ENCODE results near the gene NPB. TPM values are rescaled to one million over a fixed set of nuclear protein-coding genes. Genes with fewer than 3 reads are reported as not detected.

Gene NPB
- total RNA-seq, 6 experiments from 2014 or later, result 0.12 to 1.5 (median 0.87) TPM; not detected in 2

DNA sequence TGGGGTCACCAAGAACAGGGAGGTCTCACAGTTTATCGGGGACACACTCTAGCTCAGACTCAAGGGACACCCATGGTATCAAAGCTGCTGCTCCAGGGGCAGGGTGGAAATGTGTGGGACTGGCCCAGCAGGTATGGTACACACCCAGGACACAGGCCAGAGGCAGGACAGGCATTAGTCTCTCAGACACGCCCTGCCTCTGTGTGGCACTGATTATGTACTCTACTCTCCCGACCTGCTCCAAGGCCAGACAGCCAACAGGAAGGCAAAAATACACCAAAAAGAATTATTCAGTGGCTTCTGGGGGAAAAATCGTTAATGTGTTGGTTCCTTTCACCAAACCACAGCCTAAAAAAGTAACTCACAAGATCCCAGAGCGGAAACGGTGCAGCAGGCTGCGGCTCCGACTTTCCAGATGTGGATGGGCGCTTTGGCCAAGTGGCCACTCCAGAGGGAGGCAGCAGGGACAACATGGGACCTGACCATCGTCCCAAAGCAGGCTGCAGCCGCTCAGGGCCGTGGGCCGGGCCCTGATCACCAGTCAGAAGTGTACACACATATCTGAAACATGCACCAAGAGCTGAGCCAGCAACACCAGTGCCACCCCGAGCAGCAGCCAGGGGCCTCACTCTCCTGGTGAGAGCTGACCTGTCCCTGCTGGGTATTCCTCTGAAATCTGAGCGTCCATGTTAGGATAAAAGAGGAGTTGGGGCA lies 17.0 kb downstream of the NPB start:
- ATAC-seq (peak in 1 of 4 donors; percentile 7), DNase-seq (no peak)
- Histone ChIP-seq H3K36me3 (peaks cover 0 to 24% (median 12%) of the 10 kb centered on the region in 4 donors), H3K4me1 (peaks cover 0 to 57% (median 24%) of the 10 kb centered on the region in 4 donors), H3K27ac (no peak overlapping the region), H3K27me3 (no peaks in the 10 kb centered on the region), H3K9me3 (no peaks in the 10 kb centered on the region), H3K4me3 (no peak overlapping the region)
- WGBS (ENCODE audit: insufficient coverage, low coverage, low lambda C conversion rate, missing lambda C conversion rate), result 77% methylated on average over 8 of the region's 15 CpGs
- intact Hi-C loops (cut with DNase I), result no loop called here
- no peak for TF ChIP-seq POLR2A (IDR thresholded peaks at IDR 0.05)
- TF ChIP-seq, protein P1, sequence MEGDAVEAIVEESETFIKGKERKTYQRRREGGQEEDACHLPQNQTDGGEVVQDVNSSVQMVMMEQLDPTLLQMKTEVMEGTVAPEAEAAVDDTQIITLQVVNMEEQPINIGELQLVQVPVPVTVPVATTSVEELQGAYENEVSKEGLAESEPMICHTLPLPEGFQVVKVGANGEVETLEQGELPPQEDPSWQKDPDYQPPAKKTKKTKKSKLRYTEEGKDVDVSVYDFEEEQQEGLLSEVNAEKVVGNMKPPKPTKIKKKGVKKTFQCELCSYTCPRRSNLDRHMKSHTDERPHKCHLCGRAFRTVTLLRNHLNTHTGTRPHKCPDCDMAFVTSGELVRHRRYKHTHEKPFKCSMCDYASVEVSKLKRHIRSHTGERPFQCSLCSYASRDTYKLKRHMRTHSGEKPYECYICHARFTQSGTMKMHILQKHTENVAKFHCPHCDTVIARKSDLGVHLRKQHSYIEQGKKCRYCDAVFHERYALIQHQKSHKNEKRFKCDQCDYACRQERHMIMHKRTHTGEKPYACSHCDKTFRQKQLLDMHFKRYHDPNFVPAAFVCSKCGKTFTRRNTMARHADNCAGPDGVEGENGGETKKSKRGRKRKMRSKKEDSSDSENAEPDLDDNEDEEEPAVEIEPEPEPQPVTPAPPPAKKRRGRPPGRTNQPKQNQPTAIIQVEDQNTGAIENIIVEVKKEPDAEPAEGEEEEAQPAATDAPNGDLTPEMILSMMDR (IDR thresholded peaks at IDR 0.05), result no peak

DNA sequence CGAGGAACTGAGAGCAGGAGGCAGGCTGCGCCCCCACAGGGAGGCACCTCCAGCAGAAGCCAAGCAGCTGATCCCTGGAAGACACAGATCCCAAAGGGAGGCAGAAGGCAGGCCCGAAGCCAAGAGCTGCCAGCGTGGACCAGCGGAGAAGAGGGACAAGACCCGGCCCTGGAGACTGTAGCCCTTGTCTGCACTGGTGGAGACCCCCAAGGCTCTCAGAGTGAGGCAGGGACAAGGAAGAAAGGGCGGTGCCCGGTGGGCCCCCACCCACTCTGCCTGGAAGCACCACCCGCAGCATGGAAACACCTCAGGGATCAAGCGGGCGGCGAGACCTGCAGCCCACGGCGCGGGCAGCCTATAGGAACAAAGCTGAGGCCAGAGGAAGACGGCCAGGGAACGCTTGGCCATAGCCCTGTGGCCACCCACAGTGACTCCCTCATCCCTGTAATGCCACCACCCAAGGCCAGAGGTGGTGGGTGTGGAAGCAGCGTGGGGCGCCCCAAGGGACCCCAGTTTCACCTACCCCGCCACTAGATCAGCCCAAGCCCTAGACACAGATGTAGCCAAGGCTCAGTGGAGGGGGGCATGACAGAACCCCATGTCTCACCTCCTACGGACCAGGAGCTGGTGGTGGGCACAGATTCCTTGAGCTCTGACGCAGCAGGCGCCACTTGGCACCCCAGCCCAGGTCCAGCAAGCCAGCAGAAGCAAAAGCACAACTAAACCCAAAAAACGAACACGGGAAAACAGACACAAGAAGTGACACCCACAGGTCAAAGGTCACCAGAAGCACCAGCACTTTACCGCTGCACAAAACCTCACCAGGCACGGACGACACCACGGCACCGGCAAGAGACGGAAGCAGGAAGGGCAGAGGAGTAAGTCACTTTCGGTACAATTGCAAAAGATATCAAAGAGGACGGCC lies 18.8 kb downstream of the NPB start:
- Histone ChIP-seq H3K36me3 (peaks cover 0 to 10% (median 4%) of the 10 kb centered on the region in 4 donors), H3K27ac (peak overlapping the region in 1 of 3 donors; percentile 53), H3K27me3 (no peaks in the 10 kb centered on the region), H3K9me3 (no peaks in the 10 kb centered on the region), H3K4me1 (peaks cover 0 to 75% (median 35%) of the 10 kb centered on the region in 4 donors), H3K4me3 (peak overlapping the region in 1 of 3 donors; percentile 57)
- TF ChIP-seq, protein P1 (IDR thresholded peaks at IDR 0.05), result no peak
- TF ChIP-seq POLR2A (IDR thresholded peaks at IDR 0.05), result no peak
- intact Hi-C loops (cut with DNase I), result no loop called here
- ATAC-seq (peak in 1 of 4 donors; percentile 3), DNase-seq (no peak)
- 31% methylated on average over 15 of the region's 33 CpGs for WGBS (ENCODE audit: insufficient coverage, low coverage, low lambda C conversion rate, missing lambda C conversion rate)

DNA sequence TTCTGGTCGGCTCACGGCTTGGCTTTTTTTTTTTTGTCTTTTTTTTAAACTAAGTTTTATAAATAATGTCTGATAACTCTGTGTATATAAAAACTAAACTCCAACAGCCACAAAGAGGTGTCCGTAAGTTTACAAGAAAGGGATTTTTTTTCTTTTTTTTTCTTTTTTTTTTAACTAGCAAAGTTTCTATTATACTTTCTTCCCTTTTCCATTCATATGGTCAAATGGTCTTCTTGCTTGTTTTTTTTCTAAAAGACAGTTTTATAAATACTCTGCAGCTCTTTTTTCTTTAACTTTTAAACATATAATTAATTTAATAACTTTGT lies 19.5 kb downstream of the NPB start:
- Histone ChIP-seq H3K36me3 (peaks cover 0 to 10% (median 4%) of the 10 kb centered on the region in 4 donors), H3K4me3 (peak overlapping the region in 1 of 3 donors; percentile 57), H3K9me3 (no peaks in the 10 kb centered on the region), H3K27ac (peak overlapping the region in 1 of 3 donors; percentile 53), H3K27me3 (no peaks in the 10 kb centered on the region), H3K4me1 (peaks cover 0 to 78% (median 37%) of the 10 kb centered on the region in 4 donors)
- intact Hi-C loops (cut with DNase I), result no loop called here
- TF ChIP-seq POLR2A (IDR thresholded peaks at IDR 0.05), result no peak
- DNase-seq (no peak), ATAC-seq (no peak)
- 36% methylated on average over 3 of the region's 3 CpGs for WGBS (ENCODE audit: insufficient coverage, low coverage, low lambda C conversion rate, missing lambda C conversion rate)

DNA sequence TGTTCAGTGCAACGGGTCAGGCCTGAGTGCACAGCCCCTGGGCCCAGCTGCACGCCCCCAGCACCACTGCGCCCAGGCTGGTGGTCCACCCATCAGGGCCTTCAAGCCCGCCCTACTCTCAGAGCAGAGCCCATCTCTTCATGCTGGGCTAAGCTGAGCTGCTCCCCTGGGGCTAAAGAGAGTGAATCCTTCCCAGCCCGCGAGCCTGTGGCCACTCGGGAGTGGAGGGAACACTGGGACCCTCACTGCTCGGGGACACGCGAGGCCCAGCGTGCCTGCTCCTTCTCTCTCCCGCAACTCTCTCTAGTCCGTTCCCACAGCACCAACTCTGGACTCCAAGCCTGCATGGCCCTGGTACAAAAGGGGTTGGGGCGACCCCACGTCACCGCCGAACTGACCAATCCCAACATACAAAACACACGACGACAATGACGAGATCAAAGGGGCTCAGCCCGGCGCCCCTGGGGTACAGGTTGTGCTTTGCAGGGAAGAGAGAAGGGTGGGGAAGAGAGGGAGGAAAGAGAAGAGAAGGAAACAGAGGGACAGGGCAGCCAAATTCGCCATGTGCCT lies 20.0 kb downstream of the NPB start:
- no peak for DNase-seq
- Histone ChIP-seq H3K27me3 (no peaks in the 10 kb centered on the region), H3K4me3 (peak overlapping the region in 1 of 3 donors; percentile 57), H3K4me1 (peaks cover 0 to 73% (median 35%) of the 10 kb centered on the region in 4 donors), H3K9me3 (no peaks in the 10 kb centered on the region), H3K36me3 (peaks cover 0 to 10% (median 4%) of the 10 kb centered on the region in 4 donors), H3K27ac (peak overlapping the region in 1 of 3 donors; percentile 53)
- intact Hi-C loops (cut with DNase I), result no loop called here
- 88% methylated on average over 11 of the region's 23 CpGs for WGBS (ENCODE audit: insufficient coverage, low coverage, low lambda C conversion rate, missing lambda C conversion rate)
- TF ChIP-seq, protein P1 (IDR thresholded peaks at IDR 0.05), result no peak
- TF ChIP-seq POLR2A (IDR thresholded peaks at IDR 0.05), result no peak
- no peak for ATAC-seq
